ENCODE results near the gene TLX2.
"Not testable (repeated sequence)": the region's sequence is repeated elsewhere in the genome, so short reads cannot be mapped to it uniquely, and the experiment has no call there.

The TLX2 gene

GRCh38 chr2:74514368-74515270 is at the start of gene TLX2:
TSS of gene TLX2 (plus strand) at chr2:74514450. CDS start at chr2:74514807, 357 bp downstream.
- FAIRE-seq = no peak
- no peak for DNase-seq (ENCODE audit: extremely low spot score, insufficient read length, low read depth)

GRCh38 chr2:74470742-74471141 is 43.5 kb upstream of the TLX2 start:
- FAIRE-seq = not testable (repeated sequence)

GRCh38 chr2:74471332-74472065 is 42.8 kb upstream of the TLX2 start:
- DNase-seq (ENCODE audit: extremely low spot score, insufficient read length, low read depth) = no peak
- FAIRE-seq = no peak

More at GRCh38 chr2:74470742-74471141, 43.5 kb upstream of the TLX2 start:
- DNase-seq (ENCODE audit: extremely low spot score, insufficient read length, low read depth) = not testable (repeated sequence)

GRCh38 chr2:74472086-74472944 is 41.9 kb upstream of the TLX2 start, which contains the start of gene MRPL53:
TSS of gene MRPL53 (minus strand) at chr2:74472680. CDS start at chr2:74472660, 20 bp downstream.
- DNase-seq (ENCODE audit: extremely low spot score, insufficient read length, low read depth) = peak; percentile 82
- FAIRE-seq = peak; percentile 84

GRCh38 chr2:74472945-74473258 is 41.3 kb upstream of the TLX2 start:
- FAIRE-seq (no peak), DNase-seq (ENCODE audit: extremely low spot score, insufficient read length, low read depth) (no peak)

- DNase-seq (ENCODE audit: extremely low spot score, insufficient read length, low read depth) = no peak
- FAIRE-seq = no peak
Measured at GRCh38 chr2:74474481-74474880, 39.8 kb upstream of the TLX2 start.

GRCh38 chr2:74474899-74475298 is 39.4 kb upstream of the TLX2 start:
- FAIRE-seq = no peak
- no peak for DNase-seq (ENCODE audit: extremely low spot score, insufficient read length, low read depth)

GRCh38 chr2:74481431-74481830 is 32.8 kb upstream of the TLX2 start:
- DNase-seq (ENCODE audit: extremely low spot score, insufficient read length, low read depth) (no peak), FAIRE-seq (no peak)

GRCh38 chr2:74481961-74482800 is 32.1 kb upstream of the TLX2 start:
- no peak for DNase-seq (ENCODE audit: extremely low spot score, insufficient read length, low read depth)
- FAIRE-seq = no peak

- DNase-seq (ENCODE audit: extremely low spot score, insufficient read length, low read depth) = peak; percentile 83
- FAIRE-seq = peak; percentile 96
Measured at GRCh38 chr2:74482801-74483674, 31.2 kb upstream of the TLX2 start, which contains the start of the genes CCDC142 and TTC31. TSS of gene CCDC142 (minus strand) at chr2:74482998. CDS start at chr2:74482837, 161 bp downstream. TSS of gene TTC31 (plus strand) at chr2:74483081. CDS start at chr2:74483096, 15 bp downstream.

- FAIRE-seq = not testable (repeated sequence)
Measured at GRCh38 chr2:74483675-74484164, 30.5 kb upstream of the TLX2 start.

GRCh38 chr2:74486141-74486540 is 28.1 kb upstream of the TLX2 start:
- no peak for FAIRE-seq
- no peak for DNase-seq (ENCODE audit: extremely low spot score, insufficient read length, low read depth)

More at GRCh38 chr2:74483675-74484164, 30.5 kb upstream of the TLX2 start:
- not testable (repeated sequence) for DNase-seq (ENCODE audit: extremely low spot score, insufficient read length, low read depth)

- DNase-seq (ENCODE audit: extremely low spot score, insufficient read length, low read depth) (no peak), FAIRE-seq (no peak)
Measured at GRCh38 chr2:74488643-74489481, 25.4 kb upstream of the TLX2 start.

GRCh38 chr2:74489906-74490305 is 24.3 kb upstream of the TLX2 start:
- FAIRE-seq (no peak), DNase-seq (ENCODE audit: extremely low spot score, insufficient read length, low read depth) (no peak)

- no peak for FAIRE-seq
Measured at GRCh38 chr2:74491648-74492544, 22.4 kb upstream of the TLX2 start.

GRCh38 chr2:74493546-74493945 is 20.7 kb upstream of the TLX2 start:
- FAIRE-seq = no peak
- no peak for DNase-seq (ENCODE audit: extremely low spot score, insufficient read length, low read depth)

More at GRCh38 chr2:74491648-74492544, 22.4 kb upstream of the TLX2 start:
- no peak for DNase-seq (ENCODE audit: extremely low spot score, insufficient read length, low read depth)

All from GM18507 (cell line).